ENCODE measurements around the gene TM7SF3.

The TM7SF3 gene

DNA sequence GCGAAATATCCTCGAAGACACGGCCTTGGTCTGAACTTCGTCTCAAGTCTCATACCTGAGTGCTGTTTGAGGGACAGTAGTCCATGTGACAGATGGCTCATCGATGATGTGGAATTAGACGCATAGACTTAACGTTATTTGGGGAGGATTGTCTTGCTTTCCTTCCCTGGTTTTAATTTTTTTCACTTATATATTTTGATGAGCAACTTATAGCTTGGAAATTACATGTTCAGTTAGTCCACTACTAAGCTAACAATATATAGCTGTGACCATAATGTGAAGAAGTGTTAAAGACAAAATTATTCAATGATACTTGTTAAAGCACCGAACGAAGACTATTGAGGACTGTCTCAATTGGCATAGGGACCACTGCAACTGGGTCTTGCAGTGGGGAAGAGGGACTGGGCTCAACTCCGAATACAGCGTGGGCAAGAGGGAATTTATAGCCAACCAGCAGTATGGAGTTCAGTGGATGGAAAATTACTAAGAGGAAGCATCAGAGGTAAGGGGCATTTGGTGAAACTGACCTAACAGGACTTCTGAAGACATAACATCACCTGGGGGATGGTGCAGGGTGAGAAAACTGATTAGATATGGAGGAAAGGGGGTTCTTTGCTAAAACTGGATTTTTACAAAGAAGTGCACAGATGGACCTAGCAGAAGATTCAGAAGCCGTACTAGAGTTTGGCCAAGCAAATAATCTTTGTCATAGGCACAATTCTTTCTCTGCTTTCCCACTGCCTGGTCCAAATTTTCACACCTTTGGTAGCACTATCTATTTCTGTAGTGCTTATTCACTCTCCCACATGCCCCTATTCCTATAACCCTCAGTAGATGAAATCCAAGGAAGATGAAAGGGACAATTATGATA lies 910 bp upstream of the TM7SF3 start:
- DNase-seq = no peak

DNA sequence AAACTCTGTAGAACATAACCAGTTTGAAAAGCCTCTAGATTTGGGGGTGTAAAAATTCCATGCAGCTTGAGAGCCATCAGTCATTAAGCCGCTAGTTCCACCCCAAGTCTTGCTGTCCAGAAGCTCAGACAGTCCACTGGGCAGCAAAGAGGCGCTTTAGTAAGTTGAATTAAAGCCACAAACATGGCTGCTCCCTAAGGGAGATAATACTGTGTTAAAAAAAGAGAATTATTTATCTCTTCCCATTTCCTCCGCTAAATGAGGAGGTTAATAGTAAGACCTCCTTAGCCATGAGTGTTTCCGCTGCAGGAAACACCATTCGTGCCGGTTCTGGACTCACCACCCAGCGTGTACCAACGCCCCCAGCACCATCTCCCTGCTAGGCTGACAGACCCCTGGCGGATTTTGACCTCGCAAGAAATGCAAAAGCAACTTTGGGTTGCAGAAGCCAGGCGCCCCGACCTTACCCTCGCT lies 536 bp downstream of the TM7SF3 start:
- DNase-seq = no peak

DNA sequence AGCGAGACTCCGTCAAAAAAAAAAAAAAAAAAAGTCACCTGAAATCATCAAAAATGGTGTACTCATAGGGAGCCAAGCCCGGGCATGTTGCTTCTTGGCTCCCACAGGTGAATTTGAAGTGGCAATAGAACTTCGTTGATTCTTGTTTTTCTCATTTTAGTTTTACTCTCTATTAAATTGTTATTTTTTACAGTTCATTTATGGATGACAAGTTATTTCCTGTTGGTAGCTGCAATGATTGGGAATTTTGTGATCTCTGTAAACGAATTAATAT lies 1.3 kb downstream of the TM7SF3 start:
- DNase-seq = no peak

DNA sequence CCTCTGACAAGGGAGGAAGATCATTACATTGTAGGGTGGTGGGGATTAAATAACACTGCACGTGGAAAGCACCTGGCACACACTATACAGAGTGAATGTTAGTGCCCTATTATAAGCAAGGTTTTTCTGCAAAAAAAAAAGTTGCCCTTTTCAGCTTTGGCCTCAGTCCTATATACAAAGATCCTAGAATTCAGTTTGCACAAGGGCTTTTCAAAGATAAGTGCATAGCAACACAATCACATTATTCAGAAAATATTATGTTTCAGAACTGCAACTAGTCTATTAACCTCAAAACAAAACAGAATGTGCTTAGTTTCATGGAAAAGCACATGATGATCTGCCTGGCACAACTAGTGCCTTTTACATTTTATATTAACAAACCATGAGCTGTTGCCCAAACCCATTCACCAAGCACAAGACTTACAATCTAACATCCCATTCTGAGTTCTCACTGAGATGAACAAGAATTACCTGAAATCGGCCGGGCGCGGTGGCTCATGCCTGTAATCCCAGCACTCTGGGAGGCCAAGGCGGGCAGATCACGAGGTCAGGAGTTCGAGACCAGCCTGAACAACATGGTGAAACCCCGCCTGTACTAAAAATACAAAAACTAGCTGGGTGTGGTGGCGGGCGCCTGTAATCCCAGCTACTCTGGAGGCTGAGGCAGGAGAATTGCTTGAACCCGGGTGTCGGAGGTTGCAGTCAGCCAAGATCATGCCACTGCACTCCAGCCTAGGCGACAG lies 1.8 kb downstream of the TM7SF3 start:
- DNase-seq = no peak

DNA sequence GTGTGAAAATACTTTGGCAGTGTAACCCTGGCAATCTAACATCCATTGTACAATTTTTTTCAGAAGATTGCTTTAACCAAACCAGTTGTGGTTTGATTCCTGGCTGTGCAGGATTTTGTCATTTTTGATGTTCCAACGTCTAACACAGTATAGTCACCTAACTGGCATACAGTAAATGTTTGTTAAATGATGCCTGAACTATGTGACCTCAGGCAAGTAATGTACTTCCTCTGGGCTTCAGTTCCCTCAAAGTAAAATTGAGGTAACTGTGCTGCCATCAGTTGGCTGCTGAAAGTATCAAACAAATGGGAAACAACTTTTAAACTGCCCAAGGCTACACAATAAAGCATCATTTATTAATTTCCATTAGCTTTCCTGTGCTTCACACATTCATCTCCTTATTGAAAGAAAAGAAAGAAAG lies 4.3 kb downstream of the TM7SF3 start:
- no peak for DNase-seq

DNA sequence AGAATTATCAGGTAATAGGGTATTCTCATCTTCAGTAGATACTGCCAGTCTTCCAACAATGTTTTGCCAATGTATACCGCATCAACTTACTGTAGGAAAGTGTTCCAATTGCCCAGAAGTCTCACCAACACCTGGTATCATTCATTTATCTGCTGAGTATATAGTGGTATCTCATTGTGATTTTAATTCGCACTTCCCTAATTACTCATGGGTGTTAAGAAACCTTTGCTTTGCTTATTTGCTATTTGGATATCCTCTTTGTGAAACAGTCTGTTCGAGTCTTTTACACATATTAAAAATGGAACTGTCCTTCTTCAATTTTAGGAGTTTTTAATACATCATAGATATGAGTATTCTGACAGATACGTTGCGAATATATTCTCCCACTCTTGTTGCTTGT lies 6.1 kb downstream of the TM7SF3 start:
- DNase-seq = no peak

DNA sequence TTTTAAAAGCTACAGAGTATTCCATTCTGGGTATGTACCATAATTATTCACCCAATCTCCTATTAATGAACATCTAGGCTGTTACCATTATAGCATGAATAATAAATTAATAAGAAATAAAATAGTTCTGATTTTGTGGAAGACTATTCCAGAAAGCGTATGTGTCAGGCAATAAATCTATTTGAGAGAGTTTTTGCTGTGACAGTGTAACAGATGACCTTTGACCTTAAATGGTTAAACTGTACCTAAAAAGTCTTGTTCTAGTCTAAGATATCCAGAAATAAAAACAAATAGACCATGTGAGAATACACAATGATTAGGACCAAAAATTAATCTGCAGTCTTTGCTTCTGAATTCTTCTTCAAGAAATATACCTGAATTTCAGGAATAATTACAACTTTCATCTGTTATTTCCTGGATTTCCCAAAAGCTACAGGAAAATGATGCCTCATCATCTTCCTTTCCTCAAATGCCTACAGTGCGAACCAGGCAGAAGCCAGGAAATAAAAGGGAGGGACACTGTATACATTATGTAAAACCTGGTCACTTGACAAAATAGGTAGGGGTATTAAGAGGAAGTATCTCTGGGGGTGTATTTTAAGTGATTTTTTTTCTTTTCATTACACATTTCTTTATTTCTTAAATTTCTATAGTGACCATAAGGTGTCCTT lies 7.3 kb downstream of the TM7SF3 start:
- DNase-seq = no peak

DNA sequence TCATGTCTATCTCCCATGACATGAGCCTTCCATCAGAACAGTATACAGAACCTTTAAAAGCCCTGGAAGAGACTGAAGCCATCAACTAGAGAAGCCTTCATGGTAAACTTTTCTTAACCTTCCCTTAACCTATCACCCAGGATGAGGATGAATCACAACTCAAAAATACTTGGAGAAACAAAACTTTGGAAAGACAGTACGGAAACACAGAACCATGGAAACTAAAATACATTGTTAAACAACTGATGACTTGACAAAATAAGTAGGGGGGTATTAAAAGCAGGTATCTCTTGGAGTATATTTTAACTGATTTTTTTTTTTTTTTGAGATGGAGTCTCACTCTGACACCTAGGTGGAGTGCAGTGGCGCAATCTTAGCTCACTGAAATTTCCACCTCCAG lies 8.7 kb downstream of the TM7SF3 start:
- no peak for DNase-seq

DNA sequence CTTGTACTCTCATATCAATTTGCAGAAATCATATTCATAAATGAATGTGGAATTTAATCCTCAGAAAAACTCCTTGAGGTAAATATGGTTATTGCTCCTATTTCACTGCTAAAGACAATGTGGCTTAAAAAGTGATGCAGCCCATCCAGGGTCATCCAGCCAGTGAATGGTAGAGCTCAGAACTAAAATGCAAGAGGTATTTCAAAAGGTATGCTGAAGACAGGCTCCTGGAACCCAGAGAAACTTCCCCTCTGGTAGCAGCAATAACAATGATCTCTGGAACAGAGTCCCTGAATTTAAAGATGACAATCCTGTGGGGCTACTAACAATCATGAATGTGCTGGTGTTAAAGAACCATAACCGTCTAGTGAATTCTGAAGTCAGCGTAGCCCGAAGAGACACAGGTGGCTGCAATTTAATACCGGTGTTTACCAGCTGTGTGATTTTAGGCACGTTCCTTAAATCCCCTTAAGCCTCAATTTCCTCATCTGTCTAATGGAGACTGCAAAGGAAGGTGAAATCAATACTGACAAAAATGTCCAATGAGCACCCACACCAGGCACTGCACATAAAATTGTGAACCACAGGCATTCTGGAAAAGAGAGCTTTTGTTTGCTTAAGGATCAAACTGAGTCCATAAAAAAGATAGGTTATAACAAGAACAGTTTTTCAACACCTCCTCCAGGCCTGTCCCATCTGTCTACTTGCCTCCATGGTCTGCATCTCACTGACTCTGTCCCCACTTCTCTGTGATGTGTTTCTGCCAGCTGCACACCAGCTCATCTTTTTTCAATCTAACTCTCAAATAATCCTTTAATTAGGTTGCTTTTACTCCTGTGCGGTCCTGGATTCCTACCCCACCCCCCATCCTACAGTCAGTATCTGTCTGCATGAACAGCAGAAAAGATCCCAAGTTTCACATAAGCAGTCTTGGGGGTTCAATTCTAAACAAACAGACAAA lies 10.5 kb downstream of the TM7SF3 start:
- no peak for DNase-seq

DNA sequence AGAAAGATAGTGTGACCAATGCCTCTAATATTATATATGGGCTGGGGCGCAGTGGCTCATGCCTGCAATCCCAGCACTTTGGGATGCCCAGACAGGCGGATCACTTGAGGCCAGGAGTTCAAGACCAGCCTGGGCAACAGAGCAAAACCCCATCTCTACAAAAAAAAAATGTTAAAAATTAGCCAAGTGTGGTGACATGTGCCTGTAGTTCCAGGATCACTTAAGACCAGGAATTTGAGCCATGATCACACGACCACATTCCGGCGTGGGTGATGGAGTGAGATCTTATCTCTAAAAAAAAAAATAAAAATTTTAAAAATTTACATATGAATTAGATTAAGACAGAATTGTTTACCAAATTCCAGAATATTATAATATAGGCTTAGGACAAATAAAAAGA lies 12.0 kb downstream of the TM7SF3 start:
- DNase-seq = no peak

DNA sequence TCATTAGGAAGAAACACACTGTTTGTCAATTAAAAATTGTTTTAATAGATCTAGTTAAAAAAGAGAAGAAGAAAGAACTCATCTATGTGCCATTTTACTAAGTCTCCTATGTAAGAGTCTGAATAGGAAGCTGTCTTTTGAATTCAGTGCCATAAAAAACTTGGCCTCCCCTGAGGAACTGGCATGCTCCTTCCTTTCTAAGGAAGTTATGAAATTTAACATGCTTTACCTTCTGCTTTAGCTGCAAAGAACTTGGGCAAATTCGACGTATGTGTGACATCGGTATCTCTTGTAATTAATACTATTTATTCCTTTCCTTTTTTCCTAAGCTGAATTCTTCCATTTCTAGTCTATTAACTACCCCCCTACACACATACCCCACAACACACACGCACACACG lies 12.5 kb downstream of the TM7SF3 start:
- DNase-seq = no peak

DNA sequence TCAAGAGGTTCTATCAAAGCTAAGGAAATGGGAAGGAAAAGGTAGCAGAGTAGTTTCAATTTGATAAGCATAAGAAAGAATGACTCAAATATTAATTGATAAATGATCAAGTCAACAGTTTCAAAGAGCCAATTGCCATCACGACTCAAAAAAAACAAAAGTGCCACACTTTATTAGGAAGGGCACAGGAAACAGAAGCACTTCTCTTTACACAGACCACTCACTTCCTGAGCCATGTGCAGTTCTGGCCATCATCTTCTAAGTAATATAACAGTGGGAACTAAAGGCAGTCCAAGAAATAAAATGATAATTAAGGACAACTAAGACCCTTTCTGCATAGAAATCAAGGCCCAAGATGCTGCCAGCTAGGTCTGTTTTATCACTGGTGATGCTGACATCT lies 13.2 kb downstream of the TM7SF3 start:
- no peak for DNase-seq

DNA sequence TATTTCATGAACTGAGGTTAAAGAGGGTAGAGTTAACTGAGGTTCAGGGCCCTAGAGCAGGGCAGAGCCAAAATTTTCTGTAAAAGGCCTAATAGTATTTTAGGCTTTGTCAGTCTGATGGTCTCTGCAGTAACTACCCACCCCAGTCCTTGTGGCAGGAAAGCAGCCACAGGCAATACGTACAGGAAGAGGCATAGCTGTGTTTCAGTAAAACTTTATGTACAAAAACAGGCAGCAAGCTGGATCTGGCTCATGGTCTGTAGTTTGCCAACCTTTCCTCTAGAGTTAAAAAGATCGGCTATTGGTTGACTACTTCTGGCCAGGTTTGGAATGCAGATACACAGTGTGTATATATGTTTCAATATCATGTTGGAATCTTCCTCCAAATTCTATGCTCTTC lies 17.2 kb downstream of the TM7SF3 start:
- DNase-seq = no peak

DNA sequence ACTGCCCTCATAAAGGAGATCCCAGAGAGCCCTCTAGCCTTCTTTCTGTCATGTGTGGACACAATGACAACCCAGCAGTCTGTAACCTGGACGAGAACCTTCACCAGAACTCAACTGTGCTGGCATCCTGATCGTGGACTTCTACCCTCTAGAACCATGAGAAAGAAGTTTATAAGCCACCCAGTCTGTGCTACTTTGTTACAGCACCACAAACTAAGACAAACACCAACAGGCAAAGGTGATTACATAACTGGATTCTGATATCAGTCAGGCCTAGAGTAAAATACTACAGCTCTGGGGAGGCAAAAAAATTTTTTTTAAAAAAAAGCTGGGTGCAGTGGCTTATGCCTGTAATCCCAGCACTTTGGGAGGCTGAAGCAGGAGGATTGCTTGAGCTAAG lies 18.5 kb downstream of the TM7SF3 start:
- no peak for DNase-seq

DNA sequence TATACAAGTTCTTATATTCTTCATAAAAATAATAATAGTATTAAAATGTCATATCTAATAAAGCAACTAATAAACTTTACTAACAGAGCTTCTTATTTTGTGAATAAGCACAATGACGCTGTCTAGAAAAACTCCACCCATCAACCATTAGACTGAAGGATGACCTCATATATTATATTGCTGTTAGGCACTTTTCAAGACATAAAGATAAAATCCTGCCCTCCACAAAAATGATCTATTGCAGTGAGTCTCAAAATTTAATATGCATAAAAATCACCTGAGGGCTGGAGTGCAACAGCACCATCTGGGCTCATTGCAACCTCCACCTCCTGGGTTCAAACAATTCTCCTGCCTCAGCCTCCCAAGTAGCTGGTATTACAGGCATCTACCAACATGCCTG lies 20.1 kb downstream of the TM7SF3 start:
- DNase-seq = no peak

DNA sequence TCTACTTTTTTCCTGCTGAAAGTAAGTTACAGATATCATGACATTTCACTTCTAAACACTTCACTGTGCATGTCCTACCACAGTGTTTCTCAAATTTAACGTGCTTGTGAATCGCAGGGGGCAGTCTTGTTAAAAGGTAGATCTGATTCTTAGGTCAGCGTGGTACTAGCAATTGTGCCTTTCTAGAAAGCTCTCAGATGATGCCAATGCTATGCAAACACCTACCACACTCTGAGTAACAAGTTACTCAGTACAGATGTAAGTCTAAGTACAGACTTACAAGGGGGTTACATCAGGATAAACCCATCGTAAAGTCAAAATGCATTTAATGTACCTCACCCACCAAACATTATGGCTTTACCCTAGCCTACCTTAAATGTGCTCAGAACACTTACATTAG lies 22.4 kb downstream of the TM7SF3 start:
- no peak for DNase-seq

DNA sequence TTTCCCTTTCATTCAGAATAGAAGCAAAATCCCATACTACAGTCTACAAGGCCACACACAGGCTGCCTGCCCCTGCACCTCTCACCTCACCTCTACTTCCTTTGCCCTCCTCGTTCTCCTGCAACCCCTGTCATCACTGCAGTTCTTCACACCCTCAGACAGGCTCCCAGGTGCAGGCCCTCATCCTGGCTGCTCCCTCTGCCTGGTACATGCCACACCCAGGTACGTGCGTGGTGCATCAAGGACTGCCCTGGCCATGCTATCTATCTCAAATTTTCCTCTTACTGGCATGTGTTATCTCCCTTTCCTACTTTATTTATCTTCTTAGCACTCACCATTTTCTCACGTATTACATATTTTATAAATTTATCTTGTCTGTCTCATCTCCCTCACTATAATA lies 24.3 kb downstream of the TM7SF3 start:
- no peak for DNase-seq

DNA sequence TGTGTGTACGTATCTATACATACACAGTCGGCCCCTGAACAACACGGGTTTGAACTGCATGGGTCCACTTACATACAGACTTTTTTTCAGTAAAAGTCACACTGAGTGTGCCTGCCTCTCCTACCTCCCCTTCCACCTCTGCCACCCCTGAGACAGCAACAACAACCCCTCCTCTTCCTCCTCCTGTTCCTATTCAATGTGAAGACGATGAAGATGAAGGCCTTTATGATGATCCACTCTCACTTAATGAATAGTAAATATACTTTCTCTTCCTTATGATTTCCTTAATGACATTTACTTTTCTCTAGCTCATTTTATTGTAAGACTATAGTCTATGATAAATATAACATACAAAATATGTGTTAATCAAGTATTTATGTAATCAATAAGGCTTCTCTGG lies 25.5 kb downstream of the TM7SF3 start:
- DNase-seq = no peak

DNA sequence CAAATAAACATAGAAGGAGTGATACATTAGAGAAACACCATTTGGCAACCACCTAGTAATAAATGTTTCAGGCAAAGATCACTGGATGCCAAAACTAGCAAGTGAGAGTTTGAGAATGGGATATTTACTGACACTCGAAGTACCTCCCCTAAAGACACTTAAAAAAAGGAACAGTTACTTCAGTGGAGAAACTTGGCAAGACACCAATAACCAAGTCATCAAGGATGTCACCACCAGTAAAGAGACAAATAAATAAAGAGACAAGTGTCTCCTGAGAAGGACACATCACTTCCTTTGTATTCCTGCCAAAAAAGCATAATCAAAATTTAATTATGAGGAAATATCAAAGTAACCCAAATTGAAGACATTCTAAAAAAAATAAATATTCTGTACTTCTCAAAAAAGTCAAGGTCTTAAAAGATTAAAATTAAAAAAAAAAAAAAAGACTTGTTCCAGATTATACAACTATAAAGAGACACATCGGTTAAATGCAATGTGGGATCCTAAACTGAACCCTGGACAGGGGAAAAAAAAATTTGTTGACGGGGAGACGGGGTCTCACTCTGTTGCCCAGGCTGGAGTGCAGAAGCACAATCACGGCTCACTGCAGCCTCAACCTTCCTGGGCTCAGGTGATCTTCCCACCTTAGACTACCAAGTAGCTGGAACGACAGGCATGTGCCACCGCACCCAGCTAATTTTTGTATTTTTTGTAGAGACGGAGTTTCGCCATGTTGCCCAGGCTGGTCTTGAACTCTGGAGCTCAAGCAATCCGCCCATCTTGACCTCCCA lies 26.4 kb downstream of the TM7SF3 start:
- no peak for DNase-seq

DNA sequence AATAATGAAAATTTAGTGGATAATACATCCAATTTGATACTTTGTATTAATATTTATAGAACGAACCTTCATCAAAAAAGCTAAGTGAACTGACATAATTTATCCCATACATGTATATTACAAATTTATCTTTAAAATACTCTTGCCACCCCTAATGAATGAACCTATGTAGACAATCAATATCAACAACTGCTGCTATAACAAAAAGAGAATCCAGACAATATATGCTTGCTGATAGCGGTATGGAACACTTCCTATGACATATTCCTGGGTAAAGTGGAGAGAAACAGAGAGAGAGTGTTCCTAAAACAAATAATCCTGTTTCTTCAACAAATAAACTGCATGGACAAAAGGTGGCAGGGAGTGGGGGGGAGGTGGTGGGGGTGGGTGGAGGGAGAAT lies 31.3 kb downstream of the TM7SF3 start:
- DNase-seq = no peak

DNA sequence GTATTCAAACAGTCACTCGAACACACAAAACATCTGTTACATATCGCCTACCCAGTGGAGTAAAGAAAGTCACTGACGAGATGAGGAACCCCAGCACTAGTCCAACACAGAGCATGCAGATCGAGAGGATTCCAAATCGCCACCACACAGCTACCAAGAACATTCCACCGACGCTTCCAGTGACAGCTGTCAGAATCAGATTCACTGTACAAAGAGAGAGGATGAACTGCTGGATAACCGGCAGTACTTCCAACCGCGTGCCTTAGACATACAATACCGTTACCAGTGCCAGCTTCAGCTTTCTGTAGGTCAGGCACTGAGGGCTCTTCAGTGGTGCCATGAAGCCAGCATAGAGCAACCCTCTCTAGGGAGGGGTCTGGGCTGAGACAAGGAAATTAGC lies 34.5 kb downstream of the TM7SF3 start:
- no peak for DNase-seq

DNA sequence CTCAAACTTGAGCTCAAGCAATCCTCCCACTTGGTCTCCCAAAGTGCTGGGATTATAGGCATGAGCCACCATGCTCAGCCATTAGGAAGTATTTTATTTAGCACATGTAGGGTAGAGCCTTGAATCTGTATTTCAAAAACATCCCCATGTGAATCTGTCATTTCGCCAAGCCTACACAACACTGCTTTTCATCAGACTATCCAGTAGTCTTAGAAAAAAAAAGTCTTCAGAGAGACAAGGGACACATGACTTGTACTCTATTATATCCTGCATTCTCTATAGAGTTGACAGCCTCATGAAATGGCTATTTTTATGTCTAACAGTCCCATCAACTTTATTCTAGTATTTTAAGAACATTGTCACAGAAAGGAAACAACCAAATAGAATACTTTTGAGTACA lies 35.4 kb downstream of the TM7SF3 start:
- no peak for DNase-seq
